Germinal center (tissue), 1 donor: ENCODE results near the gene ABLIM1.

Experiments
- DNase-seq: peaks from one replicate; pipeline ENCODE4 v3.0.0; 2012; ENCODE audit warnings: mixed read lengths, low spot score

ABLIM1 gene

GRCh38 chr10:114679552-114679951, 21.5 kb upstream of the ABLIM1 start:
- DNase-seq = no peak

- DNase-seq = no peak
Measured at GRCh38 chr10:114678820-114679219, 20.7 kb upstream of the ABLIM1 start.

DNA sequence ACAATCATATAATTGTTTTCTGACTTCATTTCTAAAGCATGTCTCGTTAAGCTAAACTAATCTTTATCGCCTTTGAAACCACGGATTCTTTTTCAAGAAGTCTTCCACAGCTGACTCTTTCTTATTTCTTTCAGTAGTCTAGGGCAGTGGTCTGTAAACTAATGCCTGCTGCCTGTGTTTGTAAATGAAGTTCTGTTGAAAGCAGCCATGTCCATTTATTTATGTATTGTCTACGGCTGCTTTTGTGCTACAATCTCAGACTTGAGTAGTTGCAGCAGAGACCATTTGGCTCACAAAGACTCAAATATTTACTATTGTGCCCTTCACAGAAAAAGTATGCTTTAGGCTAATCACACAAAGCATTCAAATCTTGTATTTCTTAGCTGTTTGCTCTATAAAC, 20.3 kb upstream of the ABLIM1 start:
- DNase-seq = no peak

- DNase-seq = no peak
Measured at GRCh38 chr10:114674346-114674745, 16.3 kb upstream of the ABLIM1 start.

DNA sequence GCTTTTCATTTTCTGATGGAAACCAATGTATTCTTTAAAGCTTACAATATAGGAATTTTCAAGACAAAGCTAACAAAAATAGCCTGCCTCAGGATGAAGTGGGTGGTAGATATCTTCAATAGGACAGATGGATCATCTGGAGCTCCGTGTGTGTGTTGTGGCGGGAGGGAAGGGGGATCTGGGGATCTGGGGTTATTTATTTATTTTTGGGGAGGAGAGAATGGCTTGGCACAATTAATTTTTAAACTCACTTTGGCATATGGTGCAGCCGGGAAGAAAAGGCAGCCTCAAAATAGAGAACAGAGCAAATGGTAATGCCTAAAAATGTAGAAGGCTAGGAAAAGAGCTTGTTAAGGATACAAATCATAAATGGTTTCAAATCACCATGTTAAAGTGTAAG, 11.6 kb upstream of the ABLIM1 start:
- DNase-seq = no peak

DNA sequence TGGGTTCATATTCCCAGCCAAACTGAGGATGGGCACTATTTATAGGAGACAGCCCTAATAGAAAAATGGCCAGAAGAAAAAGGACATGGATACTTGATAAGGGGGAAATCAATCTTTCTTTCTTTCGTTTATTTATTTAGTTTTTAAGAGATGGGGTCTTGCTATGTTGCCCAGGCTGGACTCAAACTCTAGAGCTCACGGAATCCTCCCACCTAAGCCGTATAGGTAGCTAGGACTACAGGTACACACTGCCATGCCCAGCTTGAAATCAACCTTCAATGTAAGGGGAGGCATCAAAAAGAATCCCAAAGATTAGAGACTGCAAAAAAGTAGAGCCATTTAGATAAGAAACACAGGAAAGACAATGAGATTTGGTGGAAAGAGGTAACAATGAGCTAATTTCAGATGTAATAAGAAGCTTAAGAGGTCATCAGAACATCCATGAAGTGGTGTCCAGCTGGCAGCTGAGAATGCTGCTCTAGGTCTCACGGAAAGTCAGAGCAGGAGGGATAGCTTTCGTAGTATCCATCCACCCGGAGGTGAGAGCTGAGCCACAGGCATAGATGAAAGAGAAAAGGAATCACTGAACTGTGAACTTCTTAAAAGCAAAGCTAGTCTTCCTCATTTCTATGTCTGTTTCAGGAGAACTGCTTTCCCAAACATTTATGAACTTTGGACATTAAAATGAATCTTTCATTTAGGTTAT, 10.5 kb upstream of the ABLIM1 start:
- no peak for DNase-seq

- DNase-seq = no peak
Measured at GRCh38 chr10:114665873-114666272, 7.8 kb upstream of the ABLIM1 start.

DNA sequence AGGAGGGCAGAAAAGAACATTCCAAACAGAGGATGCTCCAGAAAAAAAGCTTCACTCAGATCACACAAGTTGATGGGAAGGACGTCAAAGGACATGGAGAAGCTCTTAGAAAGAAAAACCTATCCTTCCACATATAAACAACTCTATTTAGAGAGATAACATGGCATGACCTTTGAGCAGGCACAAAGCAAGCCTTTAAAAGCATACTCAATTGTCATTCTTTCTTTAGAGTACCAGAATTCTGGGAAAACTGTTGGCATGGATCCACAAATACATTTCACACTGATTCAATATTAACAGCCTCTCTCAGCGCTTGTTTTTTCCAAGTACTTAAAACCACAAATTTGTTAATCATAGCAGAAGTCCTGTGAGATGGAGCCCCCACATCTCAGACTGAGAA, 7.3 kb upstream of the ABLIM1 start:
- no peak for DNase-seq

DNA sequence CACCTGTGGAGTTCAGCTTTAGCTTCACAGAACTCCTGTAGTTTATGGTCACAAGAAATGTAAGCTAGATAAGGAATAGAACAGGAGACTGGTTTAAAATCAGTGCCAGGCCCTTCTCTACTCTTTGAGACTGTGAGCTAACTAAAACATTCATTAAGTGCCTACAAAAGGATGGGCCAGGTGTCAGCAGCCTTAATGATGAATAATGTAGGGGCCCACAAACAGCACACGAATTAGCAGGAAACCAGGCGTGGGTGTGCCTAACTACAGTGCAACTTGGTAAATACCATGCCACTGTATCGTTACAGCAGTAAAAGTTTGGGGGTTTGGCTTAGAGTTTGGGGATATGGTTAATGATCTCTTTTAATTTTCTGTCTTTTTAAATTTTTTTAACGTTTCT, 6.1 kb upstream of the ABLIM1 start:
- DNase-seq = no peak

GRCh38 chr10:114663626-114664025, 5.6 kb upstream of the ABLIM1 start:
- no peak for DNase-seq

GRCh38 chr10:114662646-114663217, 4.7 kb upstream of the ABLIM1 start:
- no peak for DNase-seq

- DNase-seq = no peak
Measured at GRCh38 chr10:114661212-114661880, 3.3 kb upstream of the ABLIM1 start.

DNA sequence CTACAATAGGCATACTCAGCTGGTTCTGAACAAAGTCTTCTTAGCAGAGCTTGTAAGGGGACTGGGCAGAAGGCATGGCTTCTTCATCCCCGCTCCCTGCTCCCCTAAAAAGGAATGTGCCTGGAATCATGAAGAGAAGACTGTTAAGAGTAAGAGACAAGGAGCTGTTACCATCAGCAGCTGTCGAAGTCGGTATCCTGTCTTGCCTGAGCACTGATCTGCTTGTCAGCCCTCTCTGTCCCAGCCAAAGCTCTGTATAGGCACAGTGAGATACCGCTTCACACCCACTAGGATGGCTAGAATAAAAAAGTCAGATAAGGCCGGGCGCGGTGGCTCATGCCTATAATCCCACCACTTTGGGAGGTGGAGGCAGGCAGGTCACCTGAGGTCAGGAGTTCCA, 2.4 kb downstream of the ABLIM1 start:
- no peak for DNase-seq

DNA sequence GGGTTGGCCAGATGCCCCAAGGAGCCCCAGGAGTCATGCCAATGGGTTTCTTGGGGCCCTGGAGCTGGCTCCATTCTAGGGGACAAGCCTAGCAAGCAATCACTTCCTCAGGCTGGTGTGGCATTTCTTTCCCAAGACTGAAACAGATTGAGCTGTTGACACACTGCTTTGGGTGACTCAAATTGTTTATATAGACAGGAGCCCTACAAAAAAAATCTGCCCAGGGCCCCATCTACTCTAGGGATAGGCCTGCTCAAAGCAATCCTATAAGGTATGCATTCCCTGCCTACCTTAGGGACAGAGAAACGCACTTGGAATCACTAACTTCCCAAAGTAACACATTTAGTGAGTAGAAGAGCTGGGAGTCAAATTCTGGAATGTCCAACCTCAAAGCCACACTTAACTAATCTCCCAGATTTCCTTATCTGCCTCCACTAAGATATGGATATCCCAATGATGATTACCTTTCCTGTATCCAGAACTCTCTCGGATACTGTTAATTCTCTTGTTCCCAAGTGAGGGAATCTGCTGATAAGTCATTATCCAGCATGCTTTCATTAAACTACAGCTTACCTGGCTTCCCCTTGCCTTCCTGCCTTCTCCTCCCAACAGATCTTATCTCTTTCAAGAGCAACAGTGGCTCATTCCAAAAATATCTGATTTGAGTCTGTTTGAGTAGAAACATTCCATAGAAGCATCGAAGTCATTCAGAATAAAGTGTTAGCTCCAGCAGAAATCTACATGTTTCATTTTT, 3.1 kb downstream of the ABLIM1 start:
- DNase-seq = no peak

- DNase-seq = no peak
Measured at GRCh38 chr10:114653926-114654325, 4.1 kb downstream of the ABLIM1 start.

- no peak for DNase-seq
Measured at GRCh38 chr10:114652402-114653368, 5.4 kb downstream of the ABLIM1 start.

- no peak for DNase-seq
Measured at GRCh38 chr10:114650831-114651230, 7.2 kb downstream of the ABLIM1 start.

DNA sequence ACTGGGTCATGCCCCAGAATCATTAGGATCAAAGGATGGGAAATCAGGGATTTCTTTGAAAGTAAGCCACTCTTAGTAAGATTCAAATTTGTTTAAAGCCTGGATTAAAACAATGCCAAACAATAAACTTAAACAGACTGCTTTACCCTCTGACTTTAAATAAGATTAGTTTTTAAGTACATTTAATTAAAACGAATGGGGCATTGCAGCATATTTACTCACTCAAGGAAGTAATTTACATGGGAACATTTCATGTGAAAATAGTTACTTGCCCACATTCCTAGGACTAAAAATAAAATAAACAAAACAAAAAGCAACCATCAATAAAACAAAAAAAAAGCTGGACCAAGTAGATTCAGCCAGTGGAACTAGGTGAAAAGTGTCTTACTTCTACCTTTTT, 7.8 kb downstream of the ABLIM1 start:
- no peak for DNase-seq

DNA sequence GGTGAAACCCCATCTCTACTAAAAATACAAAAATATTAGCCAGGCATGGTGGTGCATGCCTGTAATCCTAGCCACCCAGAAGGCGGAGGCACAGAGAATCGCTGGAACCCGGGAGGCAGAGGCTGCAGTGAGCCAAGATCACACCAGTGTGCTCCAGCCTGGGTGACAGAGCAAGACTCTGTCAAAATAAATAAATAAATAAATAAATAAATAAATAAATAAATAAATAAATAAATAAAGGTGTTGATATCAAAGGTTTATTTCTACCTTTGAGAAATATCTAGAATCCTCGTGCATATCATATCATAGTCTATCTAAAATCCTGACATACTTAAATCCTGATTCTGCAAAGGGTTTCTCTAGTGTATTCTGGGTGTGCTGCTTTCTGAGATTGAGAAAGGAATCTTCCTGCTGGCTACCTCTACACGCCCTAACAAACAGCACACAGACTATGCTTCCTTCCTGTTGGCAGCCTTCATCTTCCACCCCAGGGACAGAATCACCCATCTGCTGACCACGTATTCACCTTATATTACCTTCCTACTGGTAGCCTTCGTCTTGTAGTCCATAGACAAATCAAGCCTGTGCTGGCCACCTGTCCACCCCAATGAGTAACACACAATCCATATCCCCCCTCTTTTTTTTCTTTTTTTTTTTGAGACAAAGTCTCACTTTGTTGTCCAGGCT, 8.7 kb downstream of the ABLIM1 start:
- DNase-seq = no peak

GRCh38 chr10:114648368-114648767, 9.7 kb downstream of the ABLIM1 start:
- DNase-seq = no peak

DNA sequence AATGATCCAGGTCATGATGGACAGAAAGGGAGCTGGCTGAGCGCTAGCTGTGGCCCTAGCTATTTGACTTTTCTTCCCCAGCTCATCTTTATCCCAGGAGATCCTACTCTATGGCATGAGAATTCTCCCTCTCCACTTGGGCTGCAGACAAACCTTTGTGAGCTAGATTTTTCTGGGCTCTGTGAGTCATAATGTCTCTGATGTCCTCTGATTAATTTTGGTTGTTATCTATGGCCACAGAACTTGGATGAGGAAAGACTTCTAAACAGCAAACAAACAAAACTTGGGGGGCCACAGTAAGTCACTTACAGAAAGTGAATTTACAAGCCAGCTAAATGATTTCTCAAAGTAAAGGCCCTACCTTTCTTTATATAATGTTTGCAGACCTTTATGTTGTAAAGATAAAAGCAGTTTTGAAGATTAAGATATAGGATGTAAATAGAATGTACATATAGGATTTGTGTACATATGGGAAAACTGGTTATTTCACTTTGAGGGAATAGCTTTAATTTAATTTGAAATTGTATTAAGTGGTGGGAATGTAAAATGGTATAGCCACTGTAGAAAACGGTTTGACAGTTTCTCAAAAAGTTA, 10.4 kb downstream of the ABLIM1 start:
- no peak for DNase-seq
